Smooth muscle cell (in vitro differentiated cells): ENCODE measurements around the gene TBX4. TPM values are rescaled to one million over a fixed set of nuclear protein-coding genes. Genes with fewer than 3 reads are reported as not detected.

Source experiments
- DNase-seq: peaks from one replicate; lab custom pipeline; 2025; ENCODE audit not compliant: unreplicated experiment; lab: John Stamatoyannopoulos, UW
- H2AFZ ChIP-seq: fragments of 200-600 bp; sonication (generic); 2 replicates; pipeline ENCODE4 v1.6.0; 2016; ENCODE audit warnings: antibody characterized with exemption, low read depth, mild to moderate bottlenecking
- H3F3A ChIP-seq: fragments of 200-600 bp; sonication (generic); 2 replicates; pipeline ENCODE4 v1.6.0; 2017; ENCODE audit warnings: antibody characterized with exemption, low read depth
- H3K27ac ChIP-seq: fragments of 200-600 bp; sonication (generic); 2 replicates; pipeline ENCODE4 v1.5.1; 2016; ENCODE audit warnings: low read depth, mild to moderate bottlenecking
- H3K27me3 ChIP-seq: fragments of 200-600 bp; sonication (generic); 2 replicates; pipeline ENCODE4 v1.6.1; 2016; ENCODE audit warnings: low read depth, mild to moderate bottlenecking
- H3K36me3 ChIP-seq: fragments of 200-600 bp; sonication (generic); 2 replicates; pipeline ENCODE4 v1.5.1; 2016; ENCODE audit warnings: low read depth
- H3K4me1 ChIP-seq: fragments of 200-600 bp; sonication (generic); 2 replicates; pipeline ENCODE4 v1.5.1; 2016; ENCODE audit warnings: low read depth
- H3K4me2 ChIP-seq: fragments of 200-600 bp; sonication (generic); 2 replicates; pipeline ENCODE4 v1.6.0; 2016; ENCODE audit warnings: mild to moderate bottlenecking
- H3K4me3 ChIP-seq: fragments of 200-600 bp; sonication (generic); 2 replicates; pipeline ENCODE4 v1.5.1; 2016; ENCODE audit warnings: mild to moderate bottlenecking
- H3K79me2 ChIP-seq: fragments of 200-600 bp; sonication (generic); 2 replicates; pipeline ENCODE4 v1.6.0; 2016; ENCODE audit warnings: low read depth, mild to moderate bottlenecking
- H3K9ac ChIP-seq: fragments of 200-600 bp; sonication (generic); 2 replicates; pipeline ENCODE4 v1.6.0; 2016; ENCODE audit warnings: low read depth
- H3K9me3 ChIP-seq: fragments of 200-600 bp; sonication (generic); replicated peaks from 2 replicates; pipeline ENCODE4 v1.5.1; 2016; ENCODE audit warnings: low read depth
- H4K20me1 ChIP-seq: fragments of 200-600 bp; sonication (generic); 2 replicates; pipeline ENCODE4 v1.6.0; 2016; ENCODE audit warnings: low read depth
- CTCF ChIP-seq: fragments of 200-600 bp; sonication (generic); IDR thresholded peaks from 2 replicates; pipeline ENCODE4 v1.5.1; 2017; ENCODE audit warnings: borderline replicate concordance, mild to moderate bottlenecking, antibody characterized with exemption; ENCODE audit not compliant: insufficient read depth, poor library complexity, severe bottlenecking
- WGBS: methylation state at CpG from one replicate; pipeline ENCODE4 v1.1.7; 2016; ENCODE audit warnings: low lambda C conversion rate; 5-methylcytosine and 5-hydroxymethylcytosine counted together
- polyA plus RNA-seq: library from polyadenylated mRNA; unstranded; fragments of >200 nt; fragmentation: Nextera tagmentation; extraction: Ambion mirVana; gene quantifications from 2 replicates; pipeline ENCODE4 v1.2.1, GENCODE V29; 2016
- total RNA-seq: library from RNA; depleted of rRNA; stranded (reverse); fragments of >200 nt; gene quantifications from 2 replicates; pipeline ENCODE4 v1.2.3, GENCODE V29; 2014

Gene TBX4
- total and polyA plus RNA-seq, 2 experiments from 2014 or later = 14.1 to 22.7 TPM

DNA sequence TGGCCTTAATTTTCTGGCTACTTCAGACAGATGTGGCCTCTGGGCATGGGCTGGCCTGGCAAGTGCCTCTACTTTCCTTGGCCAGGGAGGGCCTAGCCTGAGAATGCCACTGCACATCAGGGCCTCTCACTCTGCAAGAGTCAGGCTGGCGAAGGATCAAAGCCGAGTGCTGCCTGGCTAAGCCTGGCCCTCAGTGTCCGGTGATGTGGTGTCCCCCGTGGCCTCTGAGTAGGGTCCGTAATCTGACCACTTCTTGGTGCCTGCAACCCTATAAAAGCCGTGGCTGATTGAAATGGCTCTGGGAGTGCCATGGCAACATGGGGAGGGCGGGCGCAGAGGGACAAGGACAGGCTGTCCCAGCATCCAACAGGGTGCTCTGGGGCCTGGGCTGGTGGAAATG lies 30.2 kb downstream of the TBX4 start:
- WGBS = 71% methylated on average over 8 of the region's 8 CpGs
- Histone ChIP-seq H2AFZ (no peak overlapping the region), H3K36me3 (no peaks in the 10 kb centered on the region), H3K4me2 (no peak overlapping the region), H3K27ac (no peak overlapping the region), H3K9me3 (no peaks in the 10 kb centered on the region), H3K4me3 (no peak overlapping the region), H3K4me1 (peaks cover 17% of the 10 kb centered on the region), H3K9ac (no peak overlapping the region), H3K79me2 (no peaks in the 10 kb centered on the region), H4K20me1 (no peaks in the 10 kb centered on the region), H3K27me3 (no peaks in the 10 kb centered on the region), H3F3A (peaks cover 30% of the 10 kb centered on the region)
- DNase-seq = no peak
- no peak for TF ChIP-seq CTCF

GRCh38 chr17:61483778-61484116 lies 31.5 kb downstream of the TBX4 start:
- Histone ChIP-seq H3K27ac (peak overlapping the region; percentile 11), H3K4me2 (no peak overlapping the region), H3F3A (peaks cover 31% of the 10 kb centered on the region), H3K9me3 (no peaks in the 10 kb centered on the region), H3K79me2 (no peaks in the 10 kb centered on the region), H2AFZ (no peak overlapping the region), H3K4me3 (no peak overlapping the region), H3K9ac (no peak overlapping the region), H3K4me1 (peaks cover 18% of the 10 kb centered on the region), H4K20me1 (no peaks in the 10 kb centered on the region), H3K36me3 (no peaks in the 10 kb centered on the region), H3K27me3 (no peaks in the 10 kb centered on the region)
- DNase-seq = no peak
- TF ChIP-seq CTCF = no peak
- 88% methylated on average over 2 of the region's 2 CpGs for WGBS

- no peaks in the 10 kb centered on the region for H3K79me2 ChIP-seq
- H3K27ac ChIP-seq = peak overlapping the region; percentile 11
- no peak for DNase-seq
- no peak overlapping the region for H3K4me3 ChIP-seq
- no peak overlapping the region for H2AFZ ChIP-seq
- peaks cover 30% of the 10 kb centered on the region for H3F3A ChIP-seq
- H3K9ac ChIP-seq = no peak overlapping the region
- H3K36me3 ChIP-seq = no peaks in the 10 kb centered on the region
- TF ChIP-seq CTCF = no peak
- WGBS = 70% methylated on average over 5 of the region's 5 CpGs
- no peaks in the 10 kb centered on the region for H3K27me3 ChIP-seq
- no peaks in the 10 kb centered on the region for H3K9me3 ChIP-seq
- H3K4me1 ChIP-seq = peaks cover 18% of the 10 kb centered on the region
- H3K4me2 ChIP-seq = no peak overlapping the region
- H4K20me1 ChIP-seq = no peaks in the 10 kb centered on the region
Measured at GRCh38 chr17:61484174-61484573, 32.0 kb downstream of the TBX4 start.

- WGBS = 88% methylated on average over 8 of the region's 8 CpGs
- Histone ChIP-seq H2AFZ (no peak overlapping the region), H3K27me3 (no peaks in the 10 kb centered on the region), H3F3A (peaks cover 25% of the 10 kb centered on the region), H3K36me3 (no peaks in the 10 kb centered on the region), H3K9ac (no peak overlapping the region), H3K4me3 (no peak overlapping the region), H3K4me2 (no peak overlapping the region), H3K27ac (no peak overlapping the region), H4K20me1 (no peaks in the 10 kb centered on the region), H3K9me3 (no peaks in the 10 kb centered on the region), H3K4me1 (peaks cover 18% of the 10 kb centered on the region), H3K79me2 (no peaks in the 10 kb centered on the region)
- no peak for TF ChIP-seq CTCF
- no peak for DNase-seq
Measured at GRCh38 chr17:61485067-61485775, 33.0 kb downstream of the TBX4 start.
